Esophagus muscularis mucosa (tissue), 4 donors: ENCODE results near the gene KDM4D.

Experiments
- EP300 ChIP-seq: sonication (generic); formaldehyde crosslinking; IDR thresholded peaks from one replicate; pipeline ENCODE4 v1.6.1; 2017; ENCODE audit warnings: antibody characterized with exemption
- POLR2A ChIP-seq: fragments of 450-650 bp; IDR thresholded peaks from one replicate; pipeline ENCODE4 v1.6.1; 2017; ENCODE audit warnings: antibody characterized with exemption, moderate library complexity, mild to moderate bottlenecking, low read depth
- POLR2AphosphoS5 ChIP-seq, 2 donors: sonication (generic); formaldehyde crosslinking; IDR thresholded peaks; one replicate each; pipeline ENCODE4 v1.6.1; 2017; ENCODE audit warnings: antibody characterized with exemption in 2 of 2
- TF ChIP-seq, protein P1 (sequence below), 3 experiments: fragments of 200-600 bp in 2 of 3; fragments of 450-650 bp in 1 of 3; sonication (generic) in 2 of 3; IDR thresholded peaks; one replicate each; pipeline ENCODE4 v1.5.1; 2017 to 2019; ENCODE audit warnings: antibody characterized with exemption in 3 of 3, mild to moderate bottlenecking in 2 of 3, moderate library complexity in 1 of 3

GRCh38 chr11:94988748-94989147 is 15.2 kb downstream of the KDM4D start:
- TF ChIP-seq, protein P1, sequence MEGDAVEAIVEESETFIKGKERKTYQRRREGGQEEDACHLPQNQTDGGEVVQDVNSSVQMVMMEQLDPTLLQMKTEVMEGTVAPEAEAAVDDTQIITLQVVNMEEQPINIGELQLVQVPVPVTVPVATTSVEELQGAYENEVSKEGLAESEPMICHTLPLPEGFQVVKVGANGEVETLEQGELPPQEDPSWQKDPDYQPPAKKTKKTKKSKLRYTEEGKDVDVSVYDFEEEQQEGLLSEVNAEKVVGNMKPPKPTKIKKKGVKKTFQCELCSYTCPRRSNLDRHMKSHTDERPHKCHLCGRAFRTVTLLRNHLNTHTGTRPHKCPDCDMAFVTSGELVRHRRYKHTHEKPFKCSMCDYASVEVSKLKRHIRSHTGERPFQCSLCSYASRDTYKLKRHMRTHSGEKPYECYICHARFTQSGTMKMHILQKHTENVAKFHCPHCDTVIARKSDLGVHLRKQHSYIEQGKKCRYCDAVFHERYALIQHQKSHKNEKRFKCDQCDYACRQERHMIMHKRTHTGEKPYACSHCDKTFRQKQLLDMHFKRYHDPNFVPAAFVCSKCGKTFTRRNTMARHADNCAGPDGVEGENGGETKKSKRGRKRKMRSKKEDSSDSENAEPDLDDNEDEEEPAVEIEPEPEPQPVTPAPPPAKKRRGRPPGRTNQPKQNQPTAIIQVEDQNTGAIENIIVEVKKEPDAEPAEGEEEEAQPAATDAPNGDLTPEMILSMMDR (IDR thresholded peaks at IDR 0.05), result no peak
- no peak for TF ChIP-seq POLR2A
- no peak for TF ChIP-seq EP300
- no peak for TF ChIP-seq POLR2AphosphoS5 (IDR thresholded peaks at IDR 0.05)
